Subcutaneous adipose tissue (tissue), 4 donors: ENCODE data around the gene ARHGEF10L. TPM values are rescaled to one million over a fixed set of nuclear protein-coding genes. Genes with fewer than 3 reads are reported as not detected.

Experiments used
- CTCF ChIP-seq: fragments of 450-650 bp; IDR thresholded peaks from one replicate; pipeline ENCODE4 v1.5.1; 2016; ENCODE audit warnings: low read depth, mild to moderate bottlenecking, control low read depth, antibody characterized with exemption, moderate library complexity
- total RNA-seq, 4 donors: library from RNA; depleted of rRNA; stranded (reverse); fragments of >200 nt; gene quantifications; one replicate each; pipeline ENCODE4 v1.1.0, GENCODE V29; 2016

Gene ARHGEF10L
- total RNA-seq, 4 donors from 2014 or later = 19.1 to 54.6 (median 41.7) TPM

- TF ChIP-seq CTCF = no peak
Measured at GRCh38 chr1:17719874-17720273, 180.4 kb downstream of the ARHGEF10L start.

GRCh38 chr1:17721444-17721843 lies 181.9 kb downstream of the ARHGEF10L start:
- no peak for TF ChIP-seq CTCF

DNA sequence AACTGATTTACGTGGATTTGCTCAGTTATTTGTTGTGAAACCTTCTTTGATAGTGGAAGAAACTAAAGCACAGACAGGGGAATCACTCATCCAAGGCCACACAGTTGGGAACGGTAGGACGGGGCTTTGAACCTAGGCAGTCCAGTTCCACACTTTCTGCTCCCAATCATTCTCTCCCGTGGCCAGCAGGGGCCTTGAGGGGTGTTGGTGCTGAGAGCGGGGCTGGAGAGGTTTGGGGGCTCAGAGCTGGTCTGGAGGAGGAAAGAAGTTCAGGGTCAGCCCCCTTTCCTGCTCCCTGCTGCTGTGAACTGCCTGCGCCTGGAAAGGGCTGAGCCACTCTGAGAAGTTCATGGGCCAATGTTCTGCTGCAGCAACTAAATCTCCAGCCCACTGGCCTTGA lies 184.2 kb downstream of the ARHGEF10L start:
- no peak for TF ChIP-seq CTCF

GRCh38 chr1:17724150-17724549 lies 184.7 kb downstream of the ARHGEF10L start:
- no peak for TF ChIP-seq CTCF

DNA sequence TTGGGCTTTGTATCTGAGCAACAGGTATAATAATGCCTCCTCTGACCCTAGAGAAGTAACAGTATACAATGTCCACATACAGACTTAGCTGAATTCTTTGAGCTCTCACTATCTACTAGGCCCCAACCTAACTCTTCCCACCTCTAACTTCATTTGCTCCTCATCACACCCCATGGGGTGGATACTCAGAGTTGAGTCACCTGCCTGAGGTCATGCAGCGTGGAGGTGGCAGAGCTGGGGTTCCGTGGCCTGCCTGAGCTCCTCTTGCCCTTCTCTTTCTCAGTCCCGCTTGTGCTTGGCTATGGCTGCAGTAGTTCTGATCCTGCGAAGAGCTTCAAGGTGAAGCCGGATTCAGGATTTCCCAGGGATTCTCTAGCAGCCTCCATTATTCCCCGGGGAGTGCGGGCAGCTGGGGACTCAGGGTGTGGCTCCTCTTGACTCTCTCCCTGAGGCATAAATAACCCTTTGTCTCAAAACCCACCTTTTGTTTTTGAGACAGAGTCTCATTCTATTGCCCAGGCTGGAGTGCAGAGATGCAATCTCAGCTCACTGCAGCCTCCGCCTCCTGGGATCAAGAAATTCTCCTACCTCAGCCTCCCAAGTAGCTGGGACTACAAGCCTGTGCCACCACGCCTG lies 185.7 kb downstream of the ARHGEF10L start:
- no peak for TF ChIP-seq CTCF

DNA sequence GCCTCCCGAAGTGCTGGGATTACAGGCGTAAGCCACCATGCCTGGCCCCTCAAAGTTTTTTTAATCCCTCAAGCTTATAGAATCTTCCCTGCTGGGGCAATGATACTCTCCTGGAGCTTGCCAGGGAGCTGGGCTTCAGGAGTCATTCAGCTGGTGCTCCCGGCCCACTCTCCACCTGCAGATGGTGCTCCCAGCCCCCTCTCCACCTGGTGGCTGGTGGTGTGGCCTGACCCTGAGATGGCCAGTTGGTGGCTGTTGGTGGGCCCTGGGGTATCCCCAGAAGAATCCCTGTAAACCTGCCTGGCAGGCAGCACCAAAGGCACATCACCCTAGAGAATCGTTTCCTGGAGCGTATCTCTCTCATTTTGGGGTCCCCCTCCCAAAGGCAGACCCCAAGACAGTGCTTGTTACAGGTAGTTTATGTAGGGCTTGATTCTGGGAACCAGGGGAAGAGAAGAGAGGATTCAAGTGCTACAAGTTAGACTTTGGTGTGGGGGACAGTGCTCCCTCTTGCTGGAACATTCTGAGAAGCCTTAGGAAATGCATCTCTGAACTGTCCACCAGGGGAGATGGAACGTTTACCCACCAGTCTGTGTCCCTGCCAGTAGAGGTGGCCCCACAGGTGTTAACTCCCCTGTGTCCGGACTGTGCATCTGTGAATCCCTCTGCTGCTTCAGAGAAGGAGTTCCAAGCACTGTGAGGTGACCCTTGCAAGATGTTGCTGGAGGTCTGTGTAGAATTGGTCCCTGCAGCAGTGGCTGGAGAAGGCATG lies 186.5 kb downstream of the ARHGEF10L start:
- TF ChIP-seq CTCF = no peak

GRCh38 chr1:17728123-17728712 lies 188.7 kb downstream of the ARHGEF10L start:
- no peak for TF ChIP-seq CTCF
